Osteoblast (primary cell): ENCODE data around the gene CAV1. TPM values are rescaled to one million over a fixed set of nuclear protein-coding genes. Genes with fewer than 3 reads are reported as not detected.

Experiments used
- DNase-seq: peaks from one replicate; pipeline ENCODE4 v3.0.0; 2011; ENCODE audit warnings: low spot score, mixed read lengths; ENCODE audit not compliant: insufficient read length; ENCODE audit errors: missing footprints
- H2AFZ ChIP-seq: 2 replicates; pipeline ENCODE4 v1.6.0; 2011; ENCODE audit warnings: mild to moderate bottlenecking, low read length
- H3K27ac ChIP-seq: 2 replicates; pipeline ENCODE4 v1.5.1; 2011; ENCODE audit warnings: mild to moderate bottlenecking, low read depth, low read length, moderate library complexity
- H3K27me3 ChIP-seq: 2 replicates; pipeline ENCODE4 v1.6.0; 2012; ENCODE audit warnings: mild to moderate bottlenecking, control low read depth, inconsistent platforms, low read length, moderate library complexity; ENCODE audit not compliant: insufficient read depth
- H3K36me3 ChIP-seq: 2 replicates; pipeline ENCODE4 v1.5.1; 2011; ENCODE audit warnings: mild to moderate bottlenecking, low read length, control low read depth, moderate library complexity; ENCODE audit not compliant: insufficient read depth
- H3K4me1 ChIP-seq: 2 replicates; pipeline ENCODE4 v1.5.1; 2011; ENCODE audit warnings: mild to moderate bottlenecking, low read length, control low read depth, moderate library complexity; ENCODE audit not compliant: insufficient read depth
- H3K4me2 ChIP-seq: 2 replicates; pipeline ENCODE4 v1.6.0; 2011; ENCODE audit warnings: mild to moderate bottlenecking, low read length; ENCODE audit not compliant: insufficient read depth
- H3K4me3 ChIP-seq: fragments of 200-600 bp; sonication (generic); 3 replicates; pipeline ENCODE4 v1.5.1; 2012; ENCODE audit warnings: mild to moderate bottlenecking, low read length, inconsistent platforms; ENCODE audit not compliant: insufficient read depth
- H3K79me2 ChIP-seq: 2 replicates; pipeline ENCODE4 v1.6.0; 2012; ENCODE audit warnings: mild to moderate bottlenecking, low read length, control low read depth, inconsistent platforms; ENCODE audit not compliant: insufficient read depth
- H3K9me3 ChIP-seq: 2 replicates; pipeline ENCODE4 v1.5.1; 2011; ENCODE audit warnings: low read depth, low read length, control low read depth
- H4K20me1 ChIP-seq: 2 replicates; pipeline ENCODE4 v1.6.0; 2012; ENCODE audit warnings: mild to moderate bottlenecking, low read length, control low read depth; ENCODE audit not compliant: insufficient read depth
- total RNA-seq: library from RNA; depleted of rRNA; stranded (reverse); fragments of >200 nt; gene quantifications from 2 replicates; pipeline ENCODE4 v1.2.3, GENCODE V29; 2012
- TF ChIP-seq, protein P1 (sequence below): IDR thresholded peaks from 2 replicates; pipeline ENCODE4 v1.5.1; 2011; ENCODE audit warnings: mild to moderate bottlenecking, low read depth, low read length, moderate library complexity; ENCODE audit errors: extremely low read depth

CAV1 gene
- total RNA-seq, 1 donor = 337 TPM

DNA sequence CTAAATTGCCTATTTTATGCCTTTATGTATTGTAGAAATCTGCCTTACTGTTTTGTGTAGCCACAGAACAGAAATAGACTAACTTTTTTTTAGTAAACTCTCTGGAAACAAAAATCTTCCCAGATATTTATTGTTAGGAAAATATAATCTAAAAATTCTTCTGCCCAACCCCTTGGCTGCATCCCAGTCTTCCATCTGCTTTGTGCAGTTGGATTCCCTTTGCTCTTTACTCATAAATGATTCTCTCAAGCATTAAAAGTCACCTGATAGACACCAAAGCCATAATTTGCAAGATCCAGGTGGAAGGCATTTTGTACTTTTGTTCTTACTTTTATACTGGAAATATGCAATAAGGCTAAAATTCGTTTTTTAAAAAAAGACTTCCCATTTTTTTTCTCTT, 31.4 kb upstream of the CAV1 start:
- no peak overlapping the region for H3K4me3 ChIP-seq
- H3K27ac ChIP-seq = no peak overlapping the region
- no peaks in the 10 kb centered on the region for H3K36me3 ChIP-seq
- H2AFZ ChIP-seq = no peak overlapping the region
- no peak overlapping the region for H3K4me2 ChIP-seq
- DNase-seq = no peak
- H3K79me2 ChIP-seq = no peaks in the 10 kb centered on the region
- H3K4me1 ChIP-seq = no peaks in the 10 kb centered on the region
- no peaks in the 10 kb centered on the region for H3K27me3 ChIP-seq
- TF ChIP-seq, protein P1, sequence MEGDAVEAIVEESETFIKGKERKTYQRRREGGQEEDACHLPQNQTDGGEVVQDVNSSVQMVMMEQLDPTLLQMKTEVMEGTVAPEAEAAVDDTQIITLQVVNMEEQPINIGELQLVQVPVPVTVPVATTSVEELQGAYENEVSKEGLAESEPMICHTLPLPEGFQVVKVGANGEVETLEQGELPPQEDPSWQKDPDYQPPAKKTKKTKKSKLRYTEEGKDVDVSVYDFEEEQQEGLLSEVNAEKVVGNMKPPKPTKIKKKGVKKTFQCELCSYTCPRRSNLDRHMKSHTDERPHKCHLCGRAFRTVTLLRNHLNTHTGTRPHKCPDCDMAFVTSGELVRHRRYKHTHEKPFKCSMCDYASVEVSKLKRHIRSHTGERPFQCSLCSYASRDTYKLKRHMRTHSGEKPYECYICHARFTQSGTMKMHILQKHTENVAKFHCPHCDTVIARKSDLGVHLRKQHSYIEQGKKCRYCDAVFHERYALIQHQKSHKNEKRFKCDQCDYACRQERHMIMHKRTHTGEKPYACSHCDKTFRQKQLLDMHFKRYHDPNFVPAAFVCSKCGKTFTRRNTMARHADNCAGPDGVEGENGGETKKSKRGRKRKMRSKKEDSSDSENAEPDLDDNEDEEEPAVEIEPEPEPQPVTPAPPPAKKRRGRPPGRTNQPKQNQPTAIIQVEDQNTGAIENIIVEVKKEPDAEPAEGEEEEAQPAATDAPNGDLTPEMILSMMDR = no peak
- H3K9me3 ChIP-seq = no peaks in the 10 kb centered on the region
- H4K20me1 ChIP-seq = no peaks in the 10 kb centered on the region

DNA sequence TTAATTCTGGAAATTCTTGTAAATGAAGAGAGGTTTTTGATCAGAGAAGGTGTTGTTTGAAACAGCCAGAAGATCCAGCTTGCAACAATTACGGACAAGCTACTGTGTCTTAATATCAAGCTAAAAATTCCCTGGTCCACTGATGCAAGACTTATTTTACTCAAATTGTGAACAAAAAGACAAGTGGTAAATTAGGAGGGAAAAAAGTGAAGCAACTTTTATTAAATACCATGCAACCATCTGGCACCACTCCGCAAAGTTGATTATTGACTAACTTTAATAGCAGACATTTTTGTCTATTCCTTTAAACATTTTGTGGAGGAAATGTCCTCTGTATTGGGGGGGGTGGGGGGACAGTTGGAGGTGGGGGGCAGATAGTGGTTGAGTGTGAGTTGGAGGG, 30.4 kb upstream of the CAV1 start:
- Histone ChIP-seq H3K36me3 (no peaks in the 10 kb centered on the region), H3K9me3 (no peaks in the 10 kb centered on the region), H3K4me1 (peaks cover 4% of the 10 kb centered on the region), H4K20me1 (no peaks in the 10 kb centered on the region), H2AFZ (no peak overlapping the region), H3K27ac (no peak overlapping the region), H3K27me3 (no peaks in the 10 kb centered on the region), H3K4me2 (no peak overlapping the region), H3K79me2 (no peaks in the 10 kb centered on the region), H3K4me3 (no peak overlapping the region)
- no peak for DNase-seq
- TF ChIP-seq, protein P1 = no peak

DNA sequence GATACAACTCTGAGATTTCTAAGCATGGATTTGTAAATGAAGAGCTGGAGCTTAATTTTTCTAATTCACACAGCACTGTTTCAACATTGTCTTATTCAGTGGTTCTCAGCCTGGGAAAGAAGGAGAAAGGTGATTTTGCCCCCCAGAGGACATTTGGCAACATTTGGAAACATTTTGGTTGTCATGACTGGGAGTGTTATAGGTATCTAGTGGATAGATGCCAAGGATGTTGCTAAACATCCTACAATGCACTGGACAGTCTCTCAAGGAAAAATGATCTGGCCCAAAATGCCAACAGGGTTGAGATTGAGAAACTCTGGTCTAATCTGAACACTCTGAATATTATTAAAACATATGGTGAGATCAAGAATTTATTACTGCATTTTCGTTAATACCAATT, 29.1 kb upstream of the CAV1 start:
- Histone ChIP-seq H4K20me1 (no peaks in the 10 kb centered on the region), H2AFZ (no peak overlapping the region), H3K4me2 (no peak overlapping the region), H3K36me3 (no peaks in the 10 kb centered on the region), H3K27ac (no peak overlapping the region), H3K9me3 (no peaks in the 10 kb centered on the region), H3K4me1 (peaks cover 6% of the 10 kb centered on the region), H3K79me2 (peaks cover 9% of the 10 kb centered on the region), H3K27me3 (no peaks in the 10 kb centered on the region), H3K4me3 (no peak overlapping the region)
- DNase-seq = no peak
- TF ChIP-seq, protein P1 = no peak

DNA sequence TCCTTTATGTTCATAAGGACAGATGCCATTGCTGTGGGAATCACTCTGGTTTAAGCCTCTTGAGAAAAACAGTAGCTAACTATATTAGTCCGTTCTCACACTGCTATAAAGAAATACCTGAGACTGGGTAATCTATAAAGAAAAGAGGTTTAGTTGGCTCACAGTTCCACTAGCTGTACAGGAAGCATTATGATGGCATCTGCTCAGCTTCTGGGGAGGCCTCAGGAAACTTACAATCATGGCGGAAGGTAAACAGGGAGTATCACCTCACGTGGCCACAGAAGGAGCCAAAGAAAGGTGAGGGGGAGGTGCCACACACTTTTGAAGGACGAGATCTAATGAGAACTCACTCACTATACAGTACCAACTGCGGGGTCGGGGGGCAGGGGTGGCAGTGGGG, 28.2 kb upstream of the CAV1 start:
- TF ChIP-seq, protein P1 = no peak
- H3K27me3 ChIP-seq = no peaks in the 10 kb centered on the region
- H3K4me1 ChIP-seq = peaks cover 15% of the 10 kb centered on the region
- H3K9me3 ChIP-seq = no peaks in the 10 kb centered on the region
- H3K27ac ChIP-seq = no peak overlapping the region
- H3K4me3 ChIP-seq = no peak overlapping the region
- no peak overlapping the region for H2AFZ ChIP-seq
- H3K4me2 ChIP-seq = no peak overlapping the region
- H3K79me2 ChIP-seq = peaks cover 18% of the 10 kb centered on the region
- DNase-seq = no peak
- H4K20me1 ChIP-seq = no peaks in the 10 kb centered on the region
- H3K36me3 ChIP-seq = no peaks in the 10 kb centered on the region
